HFF-Myc (cell line): ENCODE measurements around the gene RPH3AL.

Experiments used
- DNase-seq: peaks from one replicate; pipeline ENCODE4 v3.0.0-alpha.2; 2011; ENCODE audit warnings: low read depth; ENCODE audit errors: extremely low read depth
- H3K4me3 ChIP-seq: replicated peaks from 2 replicates; pipeline ENCODE4 v1.5.1; 2011; ENCODE audit warnings: low read depth, mild to moderate bottlenecking, control low read depth, low read length
- TF ChIP-seq, protein P1 (sequence below): IDR thresholded peaks from 2 replicates; pipeline ENCODE4 v1.5.1; 2012; ENCODE audit warnings: mild to moderate bottlenecking, low read depth, low read length, control low read depth; ENCODE audit errors: missing control alignments

The RPH3AL gene

DNA sequence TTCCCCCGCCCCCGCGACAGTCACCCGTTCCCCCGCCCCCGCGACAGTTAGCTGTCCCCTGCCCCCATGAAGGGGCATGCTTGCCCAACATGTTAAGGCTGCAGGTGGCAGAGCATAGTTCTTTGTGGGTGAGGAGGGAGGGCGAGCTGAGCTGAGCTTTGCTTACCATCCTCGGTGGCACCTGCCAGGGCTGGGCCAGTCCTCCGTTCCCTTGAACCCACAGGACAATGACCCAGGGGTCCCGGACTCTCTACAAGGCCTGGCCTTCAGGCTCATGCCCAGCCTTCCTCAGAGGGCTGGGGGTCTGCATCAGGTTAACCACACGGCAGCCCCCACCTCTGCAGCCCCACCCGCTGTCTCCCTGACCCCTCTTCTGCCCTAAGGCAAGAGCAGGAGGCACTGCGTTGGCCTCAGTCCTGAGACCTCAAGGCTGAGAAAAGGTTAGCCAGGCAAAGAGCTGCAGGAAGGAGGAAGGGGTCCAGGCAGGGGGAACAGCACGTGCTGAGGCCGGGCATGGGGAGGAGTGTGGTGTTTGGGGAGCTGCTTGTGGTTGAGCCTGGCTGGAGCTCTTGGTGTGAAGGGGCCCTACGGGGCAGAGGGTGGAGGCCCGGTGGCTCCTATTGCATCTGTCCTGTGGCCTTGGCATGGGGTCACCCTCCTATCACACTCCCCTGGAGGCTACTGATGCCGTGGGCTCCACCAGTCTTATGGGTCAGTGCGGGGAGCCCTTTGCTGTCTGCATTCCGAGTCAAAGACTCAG is 159.8 kb downstream of the RPH3AL start:
- DNase-seq, result no peak
- TF ChIP-seq, protein P1, sequence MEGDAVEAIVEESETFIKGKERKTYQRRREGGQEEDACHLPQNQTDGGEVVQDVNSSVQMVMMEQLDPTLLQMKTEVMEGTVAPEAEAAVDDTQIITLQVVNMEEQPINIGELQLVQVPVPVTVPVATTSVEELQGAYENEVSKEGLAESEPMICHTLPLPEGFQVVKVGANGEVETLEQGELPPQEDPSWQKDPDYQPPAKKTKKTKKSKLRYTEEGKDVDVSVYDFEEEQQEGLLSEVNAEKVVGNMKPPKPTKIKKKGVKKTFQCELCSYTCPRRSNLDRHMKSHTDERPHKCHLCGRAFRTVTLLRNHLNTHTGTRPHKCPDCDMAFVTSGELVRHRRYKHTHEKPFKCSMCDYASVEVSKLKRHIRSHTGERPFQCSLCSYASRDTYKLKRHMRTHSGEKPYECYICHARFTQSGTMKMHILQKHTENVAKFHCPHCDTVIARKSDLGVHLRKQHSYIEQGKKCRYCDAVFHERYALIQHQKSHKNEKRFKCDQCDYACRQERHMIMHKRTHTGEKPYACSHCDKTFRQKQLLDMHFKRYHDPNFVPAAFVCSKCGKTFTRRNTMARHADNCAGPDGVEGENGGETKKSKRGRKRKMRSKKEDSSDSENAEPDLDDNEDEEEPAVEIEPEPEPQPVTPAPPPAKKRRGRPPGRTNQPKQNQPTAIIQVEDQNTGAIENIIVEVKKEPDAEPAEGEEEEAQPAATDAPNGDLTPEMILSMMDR, result no peak
- no peak overlapping the region for H3K4me3 ChIP-seq

DNA sequence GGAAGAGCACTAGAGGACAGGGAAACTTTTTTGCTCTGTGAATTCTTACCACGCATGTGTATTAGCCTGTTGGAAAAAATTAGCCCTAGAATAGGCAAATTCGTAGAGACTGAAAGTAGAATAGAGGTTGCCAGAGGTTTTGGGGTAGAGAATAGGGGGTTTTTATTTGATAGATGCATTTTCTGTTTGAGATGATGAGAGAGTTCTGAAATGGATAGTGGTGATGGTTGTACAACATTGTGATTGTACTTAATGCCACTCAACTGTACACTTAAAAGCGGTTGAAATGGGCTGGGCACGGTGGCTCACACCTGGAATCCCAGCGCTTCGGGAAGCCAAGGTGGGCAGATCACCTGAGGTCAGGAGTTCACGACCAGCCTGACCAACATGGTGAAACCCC is 163.2 kb downstream of the RPH3AL start:
- TF ChIP-seq, protein P1, result no peak
- no peak for DNase-seq
- H3K4me3 ChIP-seq, result no peak overlapping the region

- DNase-seq, result no peak
- H3K4me3 ChIP-seq, result no peak overlapping the region
- TF ChIP-seq, protein P1, result no peak
Measured at GRCh38 chr17:187130-187529, 165.5 kb downstream of the RPH3AL start.

- no peak overlapping the region for H3K4me3 ChIP-seq
- TF ChIP-seq, protein P1, result no peak
- DNase-seq, result no peak
Measured at GRCh38 chr17:185445-186138, 167.0 kb downstream of the RPH3AL start.

- H3K4me3 ChIP-seq, result no peak overlapping the region
- TF ChIP-seq, protein P1, result no peak
- DNase-seq, result no peak
Measured at GRCh38 chr17:183021-183420, 169.6 kb downstream of the RPH3AL start.

GRCh38 chr17:182050-182751 is 170.4 kb downstream of the RPH3AL start:
- DNase-seq, result no peak
- no peak overlapping the region for H3K4me3 ChIP-seq
- TF ChIP-seq, protein P1, result no peak
